EH (cell line): ENCODE results near the gene ADRA2B.
A peak's percentile ranks its signal among the peaks of the same experiment; 100 is the strongest.

Experiments
- DNase-seq: peaks from one replicate; pipeline ENCODE4 v3.0.0-alpha.2; 2015; ENCODE audit warnings: low read depth

The ADRA2B gene

DNA sequence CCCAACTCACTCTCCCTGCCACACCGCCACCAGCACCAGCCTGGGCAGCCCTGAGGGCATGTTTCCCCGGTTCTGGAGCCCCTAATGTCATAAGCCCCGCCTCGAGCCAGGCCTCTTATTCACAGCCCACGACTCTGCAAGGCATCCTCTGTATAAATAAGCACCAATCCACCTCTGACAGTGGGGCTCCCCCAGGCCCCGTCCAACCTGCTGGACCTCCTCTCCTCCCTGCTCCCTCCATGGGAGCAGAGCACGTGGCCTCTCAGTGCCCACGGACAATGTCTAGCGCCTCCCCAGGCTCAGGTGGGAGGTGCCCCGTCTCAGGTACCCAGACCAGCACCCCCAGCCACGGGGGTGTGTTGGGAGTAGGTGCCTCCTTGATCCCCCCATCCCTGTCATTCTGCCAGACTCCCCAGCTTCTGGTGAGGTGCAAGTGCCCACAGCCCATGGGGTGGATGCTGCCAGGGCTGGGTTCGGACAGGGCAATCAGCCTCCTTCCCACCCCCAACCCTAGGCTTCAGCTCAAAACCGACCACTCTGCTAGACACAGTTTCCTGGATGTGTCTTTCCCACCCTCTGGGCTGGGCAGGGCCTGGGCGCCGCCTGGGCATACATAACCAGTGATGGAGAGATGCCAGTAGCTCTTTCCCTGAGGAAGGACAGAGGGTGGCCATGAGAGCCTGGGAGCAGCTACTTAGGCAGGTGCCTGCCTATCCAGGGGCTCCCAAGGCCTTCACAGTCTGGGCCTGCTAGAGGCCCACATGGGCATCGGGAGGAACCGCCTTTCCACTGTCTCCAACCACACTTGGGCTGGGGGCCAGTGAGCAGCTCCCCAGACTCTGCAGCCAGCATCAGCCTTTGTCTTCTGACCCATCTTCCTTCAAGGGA, 1.6 kb upstream of the ADRA2B start:
- peak; percentile 13 for DNase-seq

DNA sequence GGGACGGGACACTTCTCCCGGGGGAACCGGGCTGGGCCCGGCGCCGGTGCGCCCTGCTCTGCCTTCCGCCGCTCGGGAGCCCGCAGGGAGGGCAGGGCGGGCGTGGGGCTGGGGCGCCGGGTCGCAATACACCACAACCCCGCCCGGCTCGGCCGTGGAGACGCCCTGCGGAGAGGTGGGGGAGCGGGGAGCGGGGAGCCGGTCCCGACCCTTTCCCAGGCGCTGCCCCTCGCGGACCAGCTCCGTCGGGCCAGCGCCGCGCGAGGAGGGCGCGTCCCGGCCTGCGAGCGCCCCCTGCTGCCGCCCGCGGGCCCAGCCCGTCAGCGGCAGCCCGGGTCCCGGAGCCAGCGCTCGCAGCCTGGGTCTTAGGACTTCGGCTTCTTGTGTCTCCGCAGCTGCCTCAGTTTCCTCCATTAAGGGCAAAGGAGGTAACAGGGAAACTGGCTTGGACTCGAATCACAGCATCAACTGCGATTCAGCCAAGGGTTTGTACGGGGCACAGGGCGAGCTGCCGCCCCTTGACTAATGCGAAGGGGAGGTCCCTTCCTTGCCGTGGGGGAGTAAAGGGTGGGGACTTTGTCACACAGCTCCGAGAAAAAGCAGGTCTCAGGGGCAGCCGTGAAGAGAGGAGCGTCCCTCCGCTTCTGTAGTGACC, 635 bp upstream of the ADRA2B start:
- DNase-seq = peak; percentile 50

DNA sequence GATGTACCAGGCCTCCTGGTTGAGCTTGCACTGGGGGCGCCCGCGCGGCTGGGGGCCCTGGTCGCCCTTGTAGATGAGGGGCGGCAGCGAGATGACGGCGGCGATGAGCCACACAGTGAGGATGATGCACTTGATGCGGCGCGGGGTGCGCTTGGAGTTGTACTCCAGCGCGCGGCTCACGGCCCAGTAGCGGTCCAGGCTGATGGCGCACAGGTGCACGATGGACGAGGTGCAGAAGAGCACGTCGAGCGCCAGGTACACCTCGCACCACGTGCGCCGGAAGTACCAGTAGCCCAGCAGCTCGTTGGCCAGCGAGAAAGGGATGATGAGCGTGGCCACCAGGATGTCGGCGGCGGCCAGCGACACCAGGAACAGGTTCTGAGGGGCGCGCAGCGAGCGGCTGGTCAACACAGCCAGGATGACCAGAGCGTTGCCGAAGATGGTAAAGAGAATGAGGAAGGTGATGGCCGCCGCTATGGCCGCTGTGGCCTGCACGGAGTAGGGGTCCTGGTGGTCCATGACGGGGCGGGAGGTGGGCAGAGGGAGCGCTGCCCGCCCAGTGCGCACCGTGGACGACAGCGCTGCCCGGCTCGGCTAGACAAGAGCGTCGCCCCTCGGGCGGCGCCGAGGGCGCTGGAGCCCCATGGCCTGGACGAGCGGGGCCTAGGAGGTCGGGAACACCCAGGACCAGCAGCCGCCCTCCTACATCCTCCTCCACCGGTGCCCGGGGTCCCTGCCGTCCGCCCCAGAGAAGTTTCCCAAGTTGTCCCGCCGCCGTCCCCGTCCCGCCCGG, 544 bp downstream of the ADRA2B start:
- DNase-seq = no peak

DNA sequence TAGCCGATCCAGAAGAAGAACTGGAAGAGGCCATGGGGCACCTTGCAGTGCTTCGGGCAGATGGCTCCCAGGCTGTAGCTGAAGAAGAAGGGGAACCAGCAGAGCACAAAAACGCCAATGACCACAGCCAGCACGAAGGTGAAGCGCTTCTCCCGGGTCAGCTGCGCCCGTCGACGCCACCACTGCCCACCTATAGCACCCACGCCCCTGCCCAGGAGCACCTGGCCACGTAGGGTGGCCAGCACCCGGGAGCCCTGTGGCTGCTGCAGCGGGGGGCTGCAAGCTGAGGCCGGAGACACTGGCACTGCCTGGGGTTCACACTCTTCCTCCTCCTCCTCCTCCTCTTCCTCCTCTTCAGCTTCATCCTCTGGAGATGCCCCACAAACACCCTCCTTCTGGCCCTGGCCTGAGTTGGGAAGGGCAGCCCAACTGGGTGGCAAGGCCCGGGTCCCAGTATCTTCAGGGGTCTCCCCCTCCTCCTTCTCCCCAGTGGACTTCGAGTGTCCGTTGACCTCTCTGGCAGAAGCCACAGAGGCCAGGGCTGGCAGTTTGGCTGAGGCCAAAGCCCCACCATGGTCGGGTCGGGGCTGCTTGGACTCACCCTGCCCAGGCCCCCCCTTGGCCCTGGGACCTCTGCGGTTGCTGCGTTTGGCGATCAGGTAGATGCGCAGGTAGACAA, 1.3 kb downstream of the ADRA2B start:
- no peak for DNase-seq

DNA sequence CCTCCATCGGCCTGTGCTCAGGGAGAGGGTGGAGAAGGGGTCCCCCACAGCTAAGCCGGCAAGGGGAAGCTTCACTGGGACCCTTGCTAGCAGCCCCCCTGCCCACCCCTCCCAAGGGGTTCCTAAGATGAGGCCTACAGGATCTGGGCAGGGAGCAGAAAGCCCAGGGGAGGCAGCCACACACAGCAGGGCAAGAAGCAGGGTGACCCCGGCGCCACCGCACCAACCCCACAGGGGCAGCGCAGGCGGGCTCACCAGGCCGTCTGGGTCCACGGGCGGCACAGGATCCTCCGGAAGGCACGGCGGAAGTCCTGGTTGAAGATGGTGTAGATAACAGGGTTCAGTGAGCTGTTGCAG, 1.8 kb downstream of the ADRA2B start:
- DNase-seq = no peak

DNA sequence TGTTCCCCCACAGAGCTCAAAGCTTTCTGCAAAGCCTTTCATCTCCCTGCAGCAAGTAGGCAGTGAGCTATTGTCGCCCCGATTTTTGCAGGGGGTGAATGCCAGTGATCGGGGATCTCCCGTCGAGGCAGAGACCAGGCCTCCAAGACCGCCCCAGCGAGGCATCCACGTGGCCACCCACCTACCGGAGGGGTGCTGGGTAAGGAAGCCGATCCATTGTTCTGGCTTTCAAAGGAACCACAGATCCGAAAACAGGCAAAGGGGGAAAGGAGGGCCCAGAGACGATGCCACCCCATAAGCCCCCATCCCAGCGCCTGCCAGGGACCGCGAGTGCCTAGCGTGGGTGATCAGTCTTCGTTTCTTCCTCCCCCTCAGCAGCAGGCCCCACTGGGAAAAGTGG, 2.4 kb downstream of the ADRA2B start:
- DNase-seq = no peak

DNA sequence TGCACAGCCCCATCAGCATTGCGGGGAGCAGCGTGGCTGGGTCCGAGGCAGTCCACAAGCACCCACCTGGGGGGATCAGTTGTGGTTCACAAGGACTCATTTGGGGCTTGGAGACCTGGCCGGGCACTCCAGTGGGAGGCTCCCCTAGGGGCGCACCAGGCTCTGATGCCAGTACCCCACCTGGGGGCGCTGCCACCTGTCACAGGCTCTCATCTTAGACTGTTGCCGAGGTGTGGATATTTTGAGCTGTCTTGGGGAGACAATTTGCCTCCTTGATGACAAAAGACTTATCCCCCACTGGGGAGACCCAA, 3.0 kb downstream of the ADRA2B start:
- no peak for DNase-seq

DNA sequence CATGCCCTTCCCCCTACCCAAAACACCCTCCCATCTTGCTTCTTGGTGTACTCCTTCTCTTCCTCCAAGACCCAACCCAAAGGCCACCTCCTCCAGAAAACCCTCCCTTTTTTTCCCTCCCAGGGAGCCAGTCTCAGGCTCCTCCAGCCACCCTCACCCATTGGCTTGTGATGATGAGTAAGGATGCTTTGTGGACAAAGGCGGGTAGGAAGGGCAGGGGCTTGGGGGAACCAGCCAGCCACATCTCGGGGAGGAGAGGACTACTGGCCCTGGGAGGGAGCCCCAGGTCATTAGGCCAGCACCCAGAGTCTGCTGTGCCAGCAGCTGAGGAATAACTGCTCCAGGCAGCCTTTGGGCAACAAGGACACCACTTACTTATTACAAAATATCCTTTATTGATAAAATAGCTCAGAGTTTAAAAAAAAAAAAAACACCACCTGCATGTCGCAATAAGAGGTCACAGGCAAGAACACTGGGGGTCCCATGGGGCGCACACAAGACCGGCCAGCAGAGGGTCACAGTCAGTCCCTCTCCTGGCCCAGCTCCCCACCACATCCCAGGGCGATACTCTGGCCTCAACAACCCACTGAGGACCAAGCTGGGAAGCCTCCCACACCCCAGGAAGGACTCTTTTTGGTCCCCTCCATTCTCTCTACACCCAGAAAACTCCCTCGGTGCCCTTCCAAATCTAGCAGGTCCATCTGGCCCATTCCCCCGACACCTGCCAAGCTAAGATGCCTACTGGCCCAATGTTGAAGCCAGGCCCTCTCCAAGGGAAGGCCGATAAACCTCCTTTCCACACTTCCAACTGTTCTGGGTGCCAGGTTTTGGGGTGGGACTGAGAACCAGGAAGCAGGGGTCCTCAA, 3.6 kb downstream of the ADRA2B start:
- no peak for DNase-seq

DNA sequence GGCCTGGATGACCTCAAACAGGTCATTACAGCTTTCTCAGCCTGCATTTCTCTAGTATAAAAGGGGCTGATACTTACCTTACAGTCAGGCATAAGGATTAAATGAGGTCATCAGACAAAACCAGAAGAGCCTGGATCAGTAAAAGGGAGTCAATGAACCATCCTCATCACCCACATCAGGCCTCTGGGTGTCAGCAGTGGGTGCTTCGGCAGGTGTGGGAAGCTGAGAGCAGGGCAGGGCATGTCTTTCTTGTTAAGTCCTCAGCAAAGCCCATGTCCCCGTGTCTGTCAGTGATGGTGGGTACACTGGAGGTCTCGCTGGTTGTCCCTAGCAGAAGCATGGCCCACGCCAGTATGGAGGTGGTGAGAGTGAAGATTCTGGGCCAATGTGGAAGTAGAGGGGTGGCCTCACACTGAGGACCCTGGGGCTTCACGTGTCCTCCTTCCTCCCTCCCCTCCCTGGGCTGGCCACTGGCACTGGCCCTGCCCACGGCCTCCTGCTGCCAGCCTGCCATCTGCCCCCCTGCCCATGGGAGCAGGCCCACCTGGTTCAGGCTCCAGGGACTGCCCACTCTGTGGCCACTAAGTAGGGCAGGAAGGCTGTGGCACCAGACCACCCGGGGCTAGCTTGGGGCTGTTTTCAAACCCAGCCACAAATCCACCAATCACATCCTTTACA, 4.4 kb downstream of the ADRA2B start:
- no peak for DNase-seq

DNA sequence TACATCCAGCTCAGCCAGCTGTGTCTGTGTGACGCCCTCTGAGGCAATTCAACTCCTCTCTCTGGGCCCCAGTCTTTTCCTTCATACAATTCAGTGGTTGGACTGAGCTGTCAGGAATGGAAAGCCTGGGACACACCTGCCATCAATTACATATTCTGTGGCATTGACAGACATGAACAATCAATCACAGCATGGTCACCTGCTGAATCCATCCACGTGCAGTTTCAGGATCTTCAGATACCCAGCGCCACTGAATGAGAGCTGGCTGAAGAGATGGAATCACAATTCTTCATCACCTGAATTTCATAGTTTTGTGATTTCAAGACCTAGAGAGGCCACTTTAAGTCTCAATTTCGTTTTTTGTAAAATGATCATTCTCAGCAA, 5.1 kb downstream of the ADRA2B start:
- no peak for DNase-seq

DNA sequence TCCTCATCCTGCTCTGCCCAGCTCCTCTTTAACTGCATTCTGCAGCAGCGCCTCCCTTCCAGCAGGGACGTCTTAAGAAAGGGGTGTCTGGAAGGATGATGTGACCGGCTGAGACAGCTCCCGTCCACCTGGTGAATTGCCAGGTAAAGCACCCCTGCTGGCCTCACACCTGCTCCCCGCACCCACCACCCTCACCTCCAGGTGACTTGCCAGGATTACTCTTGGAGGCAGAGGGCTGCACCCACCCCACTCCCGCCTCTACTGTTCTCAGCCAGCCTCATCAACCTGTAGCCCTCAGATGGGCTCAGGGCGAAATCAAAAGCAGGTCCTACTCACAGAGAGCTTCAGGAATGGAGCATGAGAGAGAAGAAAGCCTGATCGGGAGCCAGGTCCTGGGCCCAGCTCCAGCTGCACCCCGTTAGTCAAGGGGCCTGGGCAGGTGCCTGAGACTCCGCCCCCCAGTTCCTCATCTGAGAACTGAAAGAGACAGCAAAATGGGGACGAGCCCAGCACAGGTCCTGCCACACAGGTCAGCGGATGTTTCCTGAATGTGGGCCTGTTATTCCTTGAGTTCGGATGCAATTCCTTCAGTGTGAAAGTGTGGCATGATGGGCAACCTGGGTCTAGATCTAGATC, 5.6 kb downstream of the ADRA2B start:
- DNase-seq = no peak

DNA sequence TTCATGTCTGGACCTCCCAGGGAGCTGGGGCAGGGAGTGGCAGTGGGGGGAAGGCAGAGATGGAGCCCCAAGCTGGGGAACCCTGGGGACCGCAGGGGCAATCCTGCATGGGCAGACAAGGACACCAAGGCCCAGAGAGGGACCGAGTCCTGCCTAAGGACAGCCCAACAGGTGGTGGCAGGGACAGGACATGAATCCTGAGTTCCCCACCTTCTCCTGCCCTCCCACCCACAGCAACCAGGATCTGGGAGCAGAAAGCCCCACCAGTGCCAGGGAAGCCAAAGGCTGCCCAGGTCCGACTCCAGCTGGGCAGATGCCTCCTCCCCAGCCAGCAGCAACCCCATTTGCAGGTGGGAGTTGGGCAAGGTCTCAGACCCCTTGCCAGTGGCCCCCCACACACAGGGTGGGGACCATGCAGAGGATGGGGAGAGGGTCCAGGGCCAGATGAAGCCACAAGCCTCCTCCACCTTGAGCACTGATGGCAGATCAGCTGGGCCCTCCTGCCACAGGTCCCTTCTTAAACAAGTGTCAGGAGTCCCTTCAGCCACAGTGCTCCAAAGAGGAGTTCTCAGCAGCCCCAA, 6.3 kb downstream of the ADRA2B start:
- DNase-seq = no peak

DNA sequence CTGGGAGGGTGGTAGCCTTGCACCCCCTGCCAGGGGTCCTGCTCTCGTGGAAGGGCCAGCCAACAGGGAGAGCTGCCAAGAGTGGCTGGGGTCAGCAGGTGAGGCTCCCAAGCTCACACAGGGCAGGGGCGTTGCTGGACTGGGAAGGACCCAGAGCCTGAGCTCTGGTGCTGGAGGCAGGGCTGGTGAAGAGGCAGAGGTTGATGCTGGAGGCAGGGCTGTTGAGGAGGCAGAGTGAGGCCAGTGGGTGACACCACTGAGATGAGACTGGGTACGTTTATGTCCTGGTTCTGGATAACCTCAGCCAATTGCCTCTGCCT, 7.0 kb downstream of the ADRA2B start:
- DNase-seq = no peak

DNA sequence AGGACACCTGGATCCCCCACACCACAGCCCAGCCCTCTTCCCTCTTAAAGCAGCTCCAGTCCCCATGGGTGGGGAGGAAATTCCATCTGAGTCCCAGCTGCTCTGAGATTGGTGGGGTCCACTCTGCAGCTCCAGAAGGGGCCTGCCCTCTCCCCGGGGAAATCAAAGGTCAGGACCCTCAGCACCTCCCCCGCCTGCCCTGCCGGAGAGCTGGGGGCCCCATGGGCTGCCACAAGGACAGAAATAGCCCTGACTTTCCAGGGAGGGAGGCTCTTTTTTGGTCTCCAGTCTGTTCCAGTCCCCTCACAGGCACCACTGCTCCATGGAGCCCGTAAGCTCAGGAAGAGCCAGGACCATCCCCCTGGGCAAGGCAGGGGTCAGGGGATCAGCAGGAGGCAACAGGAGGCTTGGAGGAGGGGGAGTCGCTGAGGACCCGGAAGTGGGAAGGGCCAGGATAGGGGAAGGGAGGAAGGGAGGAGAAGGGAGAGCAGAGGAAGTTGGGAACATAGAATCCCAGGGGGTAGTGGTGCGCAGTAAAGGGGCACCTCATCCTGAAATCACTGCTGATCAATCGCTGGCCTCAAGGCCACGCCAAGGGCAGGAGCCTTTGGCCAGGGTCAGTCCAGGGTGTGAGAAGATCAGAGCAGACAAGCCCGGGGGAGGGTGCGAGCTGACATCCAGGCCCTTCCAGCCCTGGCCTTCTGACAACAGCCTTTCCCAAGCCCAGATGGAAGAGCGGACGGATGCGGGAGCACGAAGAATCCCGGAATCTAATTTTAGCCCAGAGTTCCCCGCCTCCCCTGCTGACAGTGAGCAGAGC, 7.6 kb downstream of the ADRA2B start:
- DNase-seq = peak; percentile 50

DNA sequence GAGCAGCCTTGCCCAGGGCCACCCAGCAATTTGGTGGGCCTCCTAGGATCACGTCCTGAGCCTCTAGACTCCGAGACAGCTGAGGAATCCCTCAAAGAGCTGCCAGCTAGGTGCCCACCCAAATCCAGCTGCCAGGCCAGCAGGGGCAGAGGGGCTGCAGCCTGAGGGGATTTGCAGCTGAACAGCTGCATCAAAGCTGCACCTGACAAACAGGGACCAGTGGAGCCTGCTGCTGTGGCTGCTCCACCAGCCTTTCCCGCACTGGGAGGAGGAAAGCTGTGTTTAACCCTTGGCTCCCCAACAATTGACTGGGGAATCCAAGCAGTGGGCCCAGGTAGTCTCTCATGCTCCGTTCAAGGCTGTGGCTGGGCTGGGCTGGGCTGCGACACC, 8.2 kb downstream of the ADRA2B start:
- no peak for DNase-seq

DNA sequence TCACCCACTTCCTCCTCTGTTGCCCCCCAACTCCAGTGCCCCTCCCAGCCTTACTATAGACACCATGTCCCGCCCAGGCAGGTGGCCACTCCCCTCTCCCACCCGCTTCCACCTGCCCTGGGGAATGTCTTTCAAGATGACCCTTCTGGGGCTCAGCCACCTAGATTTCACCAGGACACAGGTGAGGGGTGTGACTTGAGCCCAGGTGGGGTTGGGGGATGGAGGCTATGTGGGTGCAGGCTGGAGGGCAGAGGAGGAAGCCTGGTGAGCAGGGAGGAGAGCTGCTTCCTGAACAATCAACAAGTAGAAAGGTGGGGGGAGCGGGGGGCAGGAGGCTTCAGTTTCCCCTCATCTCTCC, 8.7 kb downstream of the ADRA2B start:
- DNase-seq = no peak

DNA sequence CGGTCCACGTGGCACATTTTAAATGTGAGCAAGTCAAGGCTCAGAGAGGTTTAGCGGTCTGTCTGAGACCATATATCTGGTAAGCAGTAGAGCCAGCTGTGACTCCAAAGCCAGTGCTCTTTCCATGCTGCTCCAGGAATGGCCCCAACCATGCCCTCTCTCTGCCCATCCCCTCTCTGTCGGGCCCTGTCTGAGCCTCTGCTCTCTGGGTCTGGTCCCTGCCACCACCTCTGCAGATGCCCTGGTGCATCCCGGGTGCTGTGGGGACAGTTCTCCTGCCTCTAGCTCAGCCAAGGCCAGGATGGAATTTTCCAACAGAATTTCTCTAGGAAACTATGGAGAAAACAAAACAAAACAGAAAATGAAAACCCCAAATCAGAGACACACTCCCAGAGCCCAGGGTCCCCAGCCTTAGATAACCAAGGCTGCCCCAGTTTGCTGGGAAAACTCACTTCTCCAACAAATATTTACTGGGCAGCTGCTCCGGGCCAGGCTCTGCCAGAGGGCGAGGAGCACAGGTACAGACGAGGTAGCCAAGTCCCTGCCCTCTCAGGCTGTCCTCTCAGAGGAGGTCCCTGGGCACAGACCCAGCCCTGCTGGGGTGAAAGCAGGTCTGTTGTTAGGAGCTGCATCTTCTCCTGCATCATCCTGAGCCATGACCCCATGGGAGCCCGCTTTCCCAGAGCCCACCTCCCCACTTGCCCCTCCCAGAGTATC, 9.2 kb downstream of the ADRA2B start:
- DNase-seq = no peak

DNA sequence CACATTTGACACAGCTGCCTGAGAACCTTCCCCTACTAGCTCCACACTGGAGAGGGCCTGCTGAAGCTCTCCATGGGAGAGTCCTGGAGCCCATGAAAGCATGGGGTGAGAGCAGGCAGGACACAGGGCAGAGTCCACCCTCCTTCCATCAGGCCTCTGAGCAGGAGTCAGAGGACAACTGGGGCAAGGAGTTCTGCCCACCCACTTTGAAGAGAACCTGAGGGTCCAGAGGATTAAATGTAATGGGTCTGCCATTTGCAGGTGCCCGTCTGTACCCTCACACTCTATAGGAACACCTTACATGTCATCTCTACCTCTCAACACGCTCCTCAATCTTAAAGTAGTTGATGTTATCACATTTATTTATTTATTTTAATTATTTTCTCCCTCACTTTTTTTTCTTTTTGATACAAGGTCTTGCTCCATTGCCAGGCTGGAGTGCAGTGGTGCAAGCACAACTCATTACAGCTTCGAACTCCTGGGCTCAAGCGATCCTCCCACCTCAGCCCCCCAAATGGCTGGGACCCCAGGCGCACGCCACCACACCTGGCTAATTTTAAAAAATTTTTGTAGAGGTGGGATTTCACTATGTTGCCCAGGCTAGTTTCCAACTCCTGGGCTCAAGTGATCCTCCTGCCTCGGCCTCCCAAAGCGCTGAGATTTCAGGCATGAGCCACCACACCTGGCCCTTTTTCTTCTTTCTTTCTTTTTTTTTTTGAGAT, 10.2 kb downstream of the ADRA2B start:
- DNase-seq = no peak
